ENCODE data around the gene ST3GAL4.
"Not testable (repeated sequence)": the region's sequence is repeated elsewhere in the genome, so short reads cannot be mapped to it uniquely, and the experiment has no call there.

ST3GAL4 gene

GRCh38 chr11:126332221-126332711 is 23.2 kb upstream of the ST3GAL4 start:
- DNase-seq = no peak

DNA sequence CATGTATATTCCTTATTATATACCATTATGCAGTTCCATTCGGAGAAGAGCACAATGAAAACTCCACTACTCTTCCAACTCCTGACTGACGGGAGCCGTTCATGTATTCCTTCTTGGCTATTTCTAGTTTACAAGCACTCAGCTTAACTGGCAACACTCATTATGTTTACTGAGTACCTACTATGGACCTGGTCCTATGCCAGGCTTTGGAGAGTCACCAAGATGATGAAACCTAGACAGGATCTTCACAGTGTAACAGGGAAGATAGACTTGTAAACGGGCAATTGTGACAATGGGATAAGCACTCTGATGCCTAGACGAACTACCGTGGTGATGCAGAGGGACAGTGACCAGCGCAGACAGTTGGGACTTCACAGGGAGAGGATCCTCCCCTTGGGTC is 22.3 kb upstream of the ST3GAL4 start:
- no peak for DNase-seq

GRCh38 chr11:126334659-126335462 is 20.6 kb upstream of the ST3GAL4 start:
- no peak for DNase-seq

- DNase-seq = no peak
Observed at GRCh38 chr11:126335463-126335760, 20.1 kb upstream of the ST3GAL4 start.

DNA sequence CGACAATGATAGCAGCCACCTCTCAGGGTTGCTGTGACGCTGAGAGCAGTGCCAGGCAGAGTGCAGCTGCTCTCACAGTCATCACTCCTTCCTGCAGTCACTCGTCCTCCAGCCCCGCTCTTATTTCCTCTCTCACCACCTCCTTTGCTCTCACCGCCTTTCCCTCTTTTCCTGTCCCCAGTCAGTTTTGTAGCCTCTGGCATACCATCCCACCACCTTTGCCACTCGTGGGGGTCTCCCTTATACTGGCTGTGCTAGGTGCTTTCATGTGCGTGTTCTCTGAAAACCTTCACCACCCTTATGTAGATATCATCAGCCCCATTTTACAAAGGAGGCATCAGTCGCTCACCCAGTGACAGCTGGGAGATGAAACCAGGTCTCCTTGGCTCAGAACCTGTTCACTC is 19.3 kb upstream of the ST3GAL4 start:
- no peak for DNase-seq

GRCh38 chr11:126336671-126337101 is 18.8 kb upstream of the ST3GAL4 start:
- DNase-seq = no peak

GRCh38 chr11:126337126-126337473 is 18.4 kb upstream of the ST3GAL4 start:
- no peak for DNase-seq

DNA sequence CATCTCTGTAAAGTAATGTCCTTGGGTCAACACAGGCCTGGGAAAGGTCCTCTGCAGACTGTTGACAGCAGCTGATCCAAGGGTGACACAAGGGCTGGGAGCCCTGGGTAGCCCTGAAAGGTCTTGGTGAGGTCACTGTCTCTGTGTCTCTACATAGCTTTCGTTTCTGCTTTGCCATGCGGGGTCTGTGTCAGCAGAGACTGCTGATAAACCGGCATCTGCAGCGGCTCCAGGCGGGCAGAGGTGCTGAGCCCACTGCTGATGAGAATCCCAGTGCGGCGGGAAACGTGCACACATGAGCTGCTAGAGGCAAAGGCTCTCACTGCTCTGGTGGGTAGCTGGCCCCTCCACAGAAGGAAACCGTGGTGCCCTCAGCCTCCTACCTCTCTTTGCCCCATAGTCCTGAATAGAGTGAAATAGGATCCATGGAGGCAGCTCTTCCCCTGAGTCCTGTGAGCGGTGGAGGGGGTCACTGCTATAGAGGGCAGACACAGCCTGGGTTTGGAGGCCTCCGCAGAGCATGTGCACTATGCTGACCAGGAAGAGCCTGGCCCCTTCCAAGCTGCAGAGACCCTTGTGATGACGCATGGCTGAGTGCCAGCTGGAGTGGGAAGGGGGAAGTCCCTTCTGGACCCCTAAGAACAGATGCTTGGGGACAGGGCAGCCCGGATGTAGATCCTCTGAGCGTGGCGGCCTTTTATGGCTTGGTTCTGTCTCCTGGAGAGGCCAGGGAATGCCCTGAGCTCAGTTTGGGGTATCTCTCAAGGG is 17.8 kb upstream of the ST3GAL4 start:
- DNase-seq = no peak

- DNase-seq = no peak
Observed at GRCh38 chr11:126338346-126339055, 17.0 kb upstream of the ST3GAL4 start.

DNA sequence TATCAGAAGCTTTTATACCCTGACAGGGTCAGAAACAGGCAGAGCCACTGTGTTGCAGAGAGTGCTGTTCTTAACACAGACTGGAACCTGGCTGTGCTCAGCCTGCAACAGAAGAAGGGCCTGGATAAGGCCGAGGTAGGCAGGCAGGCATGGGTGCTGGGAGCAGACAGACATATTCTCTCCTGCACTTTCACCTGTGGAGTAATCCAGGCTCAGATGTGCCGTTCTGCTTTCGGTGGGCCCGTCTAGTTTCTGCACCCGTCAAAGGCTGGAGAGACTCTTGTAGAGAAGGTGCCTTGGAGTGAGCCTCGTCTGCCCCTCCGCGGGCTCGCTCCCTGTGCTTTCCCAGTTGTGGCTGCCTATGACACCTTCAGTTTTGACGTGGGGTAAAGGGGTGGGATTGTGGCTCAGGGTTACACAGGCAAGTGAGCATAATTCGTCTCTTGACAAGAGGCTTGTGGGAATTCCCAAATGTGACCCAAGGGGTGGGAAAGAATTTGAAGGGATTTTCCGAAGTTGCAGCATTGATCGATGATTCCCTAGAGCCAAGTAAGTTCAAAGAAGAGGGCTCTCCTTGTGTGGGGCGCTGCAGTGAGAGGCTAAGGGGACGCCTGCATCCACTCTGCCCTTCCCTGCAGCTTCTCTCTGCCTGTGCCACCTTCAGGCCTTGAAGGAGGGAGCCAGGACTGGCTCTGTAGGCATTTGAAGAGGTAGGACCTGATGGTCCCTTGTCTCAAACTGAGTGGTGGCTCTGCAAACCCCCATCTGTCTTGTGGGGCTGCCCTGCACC is 16.2 kb upstream of the ST3GAL4 start:
- no peak for DNase-seq

GRCh38 chr11:126339863-126340434 is 15.5 kb upstream of the ST3GAL4 start:
- no peak for DNase-seq

DNA sequence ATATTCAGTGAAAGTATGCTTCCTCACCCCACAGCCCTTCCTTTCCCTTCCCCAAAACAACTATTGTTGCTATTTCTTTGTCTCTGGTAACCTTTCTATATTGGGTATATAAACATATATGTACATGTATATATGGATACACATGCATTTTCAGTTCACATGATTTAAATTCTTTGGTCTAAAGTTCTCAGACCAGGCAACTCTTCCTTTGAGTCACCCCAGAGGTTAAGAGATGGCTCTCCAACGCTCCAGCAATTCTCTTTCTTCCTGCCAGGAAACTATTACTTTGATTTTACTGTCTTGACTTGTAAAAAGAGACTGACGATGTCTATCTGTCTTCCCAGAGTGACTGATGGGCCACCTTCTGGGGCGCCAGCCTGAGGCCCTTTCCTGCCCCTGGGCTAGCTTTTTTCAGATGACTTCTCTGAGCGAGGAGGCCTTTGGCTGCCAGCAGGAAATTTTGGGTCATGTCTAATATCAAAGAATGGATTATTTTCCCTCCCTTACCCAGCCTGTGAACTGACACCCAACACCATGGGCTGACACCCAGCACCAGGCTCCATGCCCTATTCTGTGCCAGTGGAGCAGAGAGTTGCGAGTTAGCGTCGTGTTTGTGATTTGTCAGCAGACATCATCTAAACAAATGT is 14.4 kb upstream of the ST3GAL4 start:
- DNase-seq = no peak

GRCh38 chr11:126341760-126342161 is 13.7 kb upstream of the ST3GAL4 start:
- no peak for DNase-seq

DNA sequence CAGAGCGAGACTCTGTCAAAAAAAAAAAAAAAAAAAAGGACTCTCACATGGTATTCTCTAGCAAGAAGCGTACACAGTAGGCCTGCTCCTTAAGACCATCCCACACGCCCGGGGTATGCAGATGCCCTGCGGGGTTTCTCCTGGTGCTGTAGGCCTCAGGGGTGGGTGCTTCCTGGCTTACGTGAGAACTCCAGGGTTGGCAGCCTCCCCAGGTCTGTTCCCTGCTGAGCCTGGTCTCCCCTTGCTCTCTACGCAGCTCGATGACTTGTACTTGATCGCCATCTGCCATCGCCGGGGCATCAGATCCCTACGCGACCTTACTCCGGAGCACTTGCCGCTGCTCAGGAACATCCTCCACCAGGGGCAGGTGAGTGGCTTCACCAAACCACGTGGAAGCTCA is 12.4 kb upstream of the ST3GAL4 start:
- no peak for DNase-seq

DNA sequence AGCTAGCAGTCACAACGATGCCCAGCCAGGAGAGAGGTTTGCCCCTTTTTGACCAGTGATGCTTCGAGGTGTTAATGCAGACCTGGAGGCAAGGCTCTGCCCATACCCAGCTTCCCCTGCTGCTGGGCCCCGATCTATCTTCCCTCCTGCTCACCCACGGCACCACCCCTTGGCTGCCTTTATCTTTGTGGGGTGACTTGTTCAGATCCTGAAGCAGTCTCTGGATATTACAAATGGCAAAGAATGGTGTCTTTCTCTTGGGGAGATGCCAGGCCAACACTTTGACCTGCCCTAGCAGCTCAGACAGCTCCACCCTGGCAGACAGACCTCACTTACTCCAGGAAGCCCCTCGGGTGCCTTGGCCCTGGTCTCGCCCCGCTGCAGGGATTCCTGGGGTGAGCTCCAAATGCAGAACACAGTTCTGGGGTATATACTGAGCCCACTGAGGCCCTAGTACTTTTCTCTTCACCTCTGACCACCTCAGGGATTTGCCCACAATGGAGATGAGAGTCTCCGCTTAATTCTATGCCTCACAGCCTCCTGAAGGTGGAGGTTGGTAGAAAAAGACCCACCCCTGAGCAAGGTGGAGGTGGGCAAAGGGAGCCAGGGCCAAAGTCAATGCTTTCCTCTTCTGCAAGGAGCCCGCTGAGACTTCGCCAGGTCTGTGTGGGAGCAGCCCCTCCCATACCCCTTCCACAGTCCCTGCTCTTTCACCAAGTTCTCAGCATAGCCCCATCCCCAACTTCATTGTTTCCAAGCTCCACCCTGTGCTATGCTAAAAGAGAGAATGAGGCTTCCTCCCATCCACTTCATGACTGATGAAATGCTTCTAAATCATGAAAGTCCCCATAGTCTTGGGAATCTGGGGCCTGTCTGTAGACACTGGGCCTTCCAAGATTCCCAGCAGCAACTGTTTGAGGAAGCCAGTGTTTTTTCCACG is 11.1 kb upstream of the ST3GAL4 start:
- no peak for DNase-seq

DNA sequence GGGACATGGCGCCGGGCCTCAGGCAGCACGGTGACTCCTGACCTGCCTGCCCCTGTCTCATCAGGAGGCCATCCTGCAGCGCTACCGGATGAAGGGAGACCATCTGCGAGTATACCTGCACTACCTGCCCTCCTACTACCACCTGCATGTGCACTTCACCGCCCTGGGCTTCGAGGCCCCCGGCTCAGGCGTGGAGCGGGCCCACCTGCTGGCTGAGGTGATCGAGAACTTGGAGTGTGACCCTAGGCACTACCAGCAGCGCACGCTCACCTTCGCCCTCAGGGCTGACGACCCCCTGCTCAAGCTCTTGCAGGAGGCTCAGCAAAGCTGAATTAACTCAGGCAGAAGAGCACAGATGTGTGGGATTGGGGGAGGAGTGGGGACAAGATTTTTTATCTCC is 10.2 kb upstream of the ST3GAL4 start:
- no peak for DNase-seq

GRCh38 chr11:126345759-126346585 is 9.5 kb upstream of the ST3GAL4 start:
- no peak for DNase-seq

DNA sequence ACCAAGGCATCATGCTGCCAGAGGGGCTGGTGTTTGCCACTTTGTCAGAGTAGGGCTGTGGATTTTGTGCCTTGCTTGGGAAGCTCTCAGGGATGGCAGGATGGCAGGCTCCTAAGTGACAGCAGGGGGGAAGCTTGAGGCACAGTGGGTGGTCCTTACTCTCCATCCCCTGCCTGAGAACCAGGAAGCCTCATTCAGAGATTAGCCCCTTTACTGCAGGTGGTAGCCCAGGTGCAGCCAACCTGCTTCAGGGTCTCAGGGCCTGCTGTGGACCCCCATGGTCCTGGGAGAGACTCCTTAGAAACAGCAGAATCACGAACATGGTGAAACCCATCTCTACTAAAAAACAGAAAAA is 8.9 kb upstream of the ST3GAL4 start:
- no peak for DNase-seq

GRCh38 chr11:126346946-126347345 is 8.5 kb upstream of the ST3GAL4 start:
- not testable (repeated sequence) for DNase-seq

Measured in NCI-H1930 (cell line).